ENCODE measurements around the gene TDRD3.

TDRD3 gene

DNA sequence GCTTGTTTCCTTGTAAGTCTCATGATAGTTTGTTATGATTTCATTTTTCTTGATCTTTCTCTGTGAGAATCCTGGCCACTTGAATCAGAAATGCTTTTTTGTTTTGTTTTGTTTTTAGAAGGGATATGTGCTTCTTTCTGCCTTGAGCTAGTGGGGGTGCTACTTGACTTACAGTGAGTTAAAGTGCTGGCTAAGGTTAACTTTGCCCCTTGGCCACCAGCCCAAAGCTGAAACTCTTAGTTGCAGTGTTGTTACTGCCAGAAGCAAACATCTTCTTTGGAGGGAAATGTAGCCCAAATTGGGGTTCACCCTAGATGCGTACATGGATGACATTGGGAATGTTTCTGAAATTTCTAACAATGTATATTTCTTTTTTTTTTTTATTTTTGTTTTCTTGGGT is 57.4 kb downstream of the TDRD3 start:
- no peak for DNase-seq (ENCODE audit: low read depth in 3 of 3)

DNA sequence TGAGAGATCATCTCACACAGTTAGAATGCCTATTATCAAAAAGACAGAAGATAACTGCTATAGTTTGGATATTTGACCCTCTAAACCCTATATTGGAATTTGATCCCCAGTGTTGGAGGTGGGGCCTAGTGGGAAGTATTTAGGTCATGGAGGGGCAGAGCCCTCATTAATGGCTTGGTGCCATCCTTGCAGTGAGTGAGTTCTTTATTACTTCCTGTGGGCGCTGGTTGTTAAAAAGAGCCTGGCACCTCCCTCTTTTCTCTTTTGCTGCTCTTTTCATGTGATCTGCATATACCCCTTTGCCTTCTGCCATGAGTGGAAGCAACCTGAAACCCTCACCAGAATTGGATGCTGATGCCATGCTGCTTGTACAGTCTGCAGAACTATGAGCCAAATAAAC is 66.8 kb downstream of the TDRD3 start:
- DNase-seq (ENCODE audit: low read depth in 3 of 3) = no peak

DNA sequence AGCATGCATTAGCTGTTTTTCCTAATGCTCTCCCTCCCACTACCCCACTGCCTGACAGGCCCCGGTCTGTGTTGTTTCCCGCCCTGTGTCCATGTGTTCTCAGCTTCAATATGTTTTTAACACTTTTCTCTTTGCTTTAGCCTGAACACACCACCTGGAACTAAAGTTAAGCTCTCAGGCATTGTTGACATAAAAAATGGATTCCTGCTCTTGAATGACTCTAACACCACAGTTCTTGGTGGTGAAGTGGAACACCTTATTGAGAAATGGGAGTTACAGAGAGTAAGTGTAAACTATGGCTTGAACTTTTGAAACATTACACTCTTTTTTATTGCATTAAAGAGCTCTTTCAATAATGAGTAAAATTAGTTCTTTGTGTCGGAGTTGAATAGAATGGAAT is 70.1 kb downstream of the TDRD3 start:
- DNase-seq (ENCODE audit: low read depth in 3 of 3) = no peak

DNA sequence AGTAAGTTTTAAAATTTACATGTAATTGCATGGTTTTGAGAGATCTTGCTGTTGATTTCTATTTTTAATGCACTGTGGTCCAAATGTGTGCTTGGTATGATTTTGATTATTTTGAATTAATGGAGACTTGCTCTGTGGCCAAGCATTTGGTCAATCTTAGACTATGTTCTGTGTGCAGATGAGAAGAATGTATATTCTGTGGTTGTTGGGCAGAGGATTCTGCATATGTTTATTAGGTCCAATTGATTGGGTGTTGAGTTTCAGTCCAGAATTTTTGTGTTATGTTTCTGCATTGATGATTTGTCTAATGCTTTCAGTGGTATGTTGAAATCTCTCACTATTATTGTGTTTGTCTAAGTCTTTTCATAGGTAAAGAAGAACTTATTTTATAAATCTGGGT is 82.3 kb downstream of the TDRD3 start:
- DNase-seq (ENCODE audit: low read depth in 3 of 3) = no peak

DNA sequence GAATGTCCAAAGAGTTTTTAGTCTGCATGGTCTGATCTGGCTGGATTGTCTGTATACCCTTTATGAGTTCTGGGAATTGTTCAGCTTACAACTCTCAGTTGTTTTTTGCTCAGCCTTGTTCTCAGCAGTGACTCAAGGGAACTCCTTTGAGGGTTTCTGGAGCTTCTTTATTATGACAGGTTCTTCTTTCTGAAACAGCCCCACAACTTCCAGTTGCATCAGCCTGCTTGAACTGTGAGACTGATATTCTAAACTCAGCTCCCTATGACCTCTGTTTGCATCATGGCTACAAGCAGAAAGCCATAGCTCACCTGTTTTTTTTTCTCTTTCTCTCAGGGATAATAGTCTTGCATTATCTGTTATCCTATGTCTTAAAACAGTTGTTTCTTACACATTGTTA is 85.0 kb downstream of the TDRD3 start:
- no peak for DNase-seq (ENCODE audit: low read depth in 3 of 3)

DNA sequence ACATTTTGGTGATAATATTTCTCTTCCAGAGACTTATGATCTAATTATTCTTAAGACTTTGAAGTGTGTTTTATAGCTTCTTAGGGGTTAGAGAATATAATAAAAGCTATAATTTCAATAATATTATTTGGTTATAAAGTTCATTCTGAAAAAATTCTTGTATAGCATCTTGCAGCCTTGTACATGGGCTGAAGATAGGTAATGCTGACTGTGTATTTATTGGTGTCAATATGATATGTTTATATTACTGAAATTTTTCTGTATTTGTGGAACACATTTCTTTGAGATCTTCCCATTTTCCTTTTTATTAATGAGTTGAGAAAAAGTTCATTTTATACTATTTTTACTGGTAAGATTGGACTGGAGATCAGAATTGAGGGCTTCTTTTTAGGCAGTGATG is 87.8 kb downstream of the TDRD3 start:
- no peak for DNase-seq (ENCODE audit: low read depth in 3 of 3)

DNA sequence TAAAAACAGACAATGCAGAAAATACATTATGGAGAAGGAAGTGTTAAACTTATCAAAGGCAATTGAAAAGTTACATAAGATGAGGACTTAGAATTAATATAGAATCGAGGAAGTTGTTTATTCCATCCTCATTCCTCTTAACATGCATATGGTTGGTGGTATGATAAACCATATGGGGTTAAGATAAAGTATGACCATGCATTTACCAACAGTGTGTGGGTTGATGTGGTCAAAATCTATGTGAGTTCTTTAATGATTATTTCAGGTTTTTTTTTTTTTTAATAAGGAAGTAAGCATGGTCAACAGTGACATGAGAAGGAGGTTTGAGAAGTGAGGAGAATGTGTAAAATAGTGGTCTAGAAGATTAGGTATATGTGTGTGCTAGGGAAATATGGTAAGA is 94.5 kb downstream of the TDRD3 start:
- DNase-seq (ENCODE audit: low read depth in 3 of 3) = no peak

DNA sequence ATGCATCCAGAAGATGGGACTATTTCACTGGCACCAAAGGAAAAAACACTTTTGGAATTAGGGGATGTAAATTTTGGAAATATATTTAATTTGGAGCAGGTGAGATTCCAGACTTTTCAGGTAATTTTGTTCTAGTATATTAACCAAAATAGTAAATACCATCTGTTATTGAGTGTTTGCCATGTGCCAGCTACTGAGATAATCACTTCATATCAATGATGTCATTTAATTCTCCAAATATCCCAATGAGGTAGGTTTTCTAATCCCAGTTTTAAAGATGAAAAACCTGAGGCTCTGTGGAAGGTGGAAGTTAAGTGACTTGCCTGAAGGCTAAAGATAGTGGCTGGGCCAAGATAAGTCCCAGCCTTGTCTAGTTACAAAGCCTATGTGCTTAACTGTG is 95.2 kb downstream of the TDRD3 start:
- DNase-seq (ENCODE audit: low read depth in 3 of 3) = no peak

DNA sequence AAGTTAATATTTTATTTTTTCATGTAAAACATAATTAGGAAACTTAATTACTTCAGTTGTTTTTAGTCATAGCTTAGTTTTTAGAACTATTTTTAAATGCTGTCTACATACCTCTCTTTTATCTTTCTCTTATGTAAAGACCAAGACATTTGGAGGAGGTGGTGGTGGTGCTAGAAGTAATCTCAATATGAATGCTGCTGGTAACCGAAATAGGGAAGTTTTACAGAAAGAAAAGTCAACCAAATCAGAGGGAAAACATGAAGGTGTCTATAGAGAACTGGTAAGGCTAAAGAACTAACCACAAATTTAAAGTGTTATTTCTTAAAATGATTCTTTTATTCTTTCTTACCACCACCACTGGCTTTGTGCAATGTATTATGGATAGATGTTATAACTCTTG is 97.3 kb downstream of the TDRD3 start:
- no peak for DNase-seq (ENCODE audit: low read depth in 3 of 3)

DNA sequence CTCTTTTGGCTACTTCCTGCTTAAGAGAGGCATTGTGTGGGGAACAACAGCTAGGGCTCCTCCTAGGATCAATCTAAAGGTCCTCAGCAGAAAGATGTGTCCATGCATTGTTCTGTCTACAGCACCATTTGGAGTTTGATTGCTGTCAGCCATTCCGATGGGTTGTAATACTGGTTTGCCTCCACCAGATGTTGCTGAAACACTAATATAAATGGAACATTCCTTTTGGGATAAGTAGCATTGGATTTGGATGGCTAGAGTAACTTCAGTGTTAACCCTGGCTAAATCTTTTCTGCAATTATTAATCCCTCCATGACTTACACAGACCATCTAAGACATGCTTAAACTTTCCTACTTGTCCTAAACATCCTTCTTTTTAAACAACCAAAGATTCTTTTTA is 104.2 kb downstream of the TDRD3 start:
- DNase-seq (ENCODE audit: low read depth in 3 of 3) = no peak

DNA sequence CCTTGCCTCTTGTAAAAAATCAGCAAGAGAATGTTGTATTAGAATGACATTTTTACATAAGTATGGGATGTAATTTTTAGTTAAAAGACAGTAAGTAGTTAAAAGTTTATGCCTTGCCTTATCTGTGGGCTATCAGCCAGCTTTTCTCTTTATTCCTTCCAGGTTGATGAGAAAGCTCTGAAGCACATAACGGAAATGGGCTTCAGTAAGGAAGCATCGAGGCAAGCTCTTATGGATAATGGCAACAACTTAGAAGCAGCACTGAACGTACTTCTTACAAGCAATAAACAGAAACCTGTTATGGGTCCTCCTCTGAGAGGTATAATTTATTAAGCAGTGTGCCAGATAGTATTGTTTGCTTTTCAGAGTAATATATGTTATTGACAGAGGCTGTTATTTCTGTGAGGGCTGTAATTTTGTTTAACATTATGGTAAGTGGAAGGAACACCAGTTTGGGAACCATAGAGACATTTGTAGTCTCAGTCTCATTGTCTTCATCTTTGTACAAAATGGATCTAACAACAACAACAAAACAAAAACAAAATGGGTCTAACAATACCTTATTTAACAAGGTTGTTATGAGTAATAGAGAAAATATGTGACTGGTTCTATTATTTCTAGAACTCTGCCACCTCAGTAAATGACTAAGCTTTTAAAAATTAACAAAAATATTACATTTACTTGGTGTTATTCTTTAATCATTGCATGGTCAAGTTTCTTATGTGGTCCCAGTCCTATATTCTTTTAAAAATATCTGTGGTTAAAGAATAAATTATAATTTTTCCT is 112.8 kb downstream of the TDRD3 start:
- no peak for DNase-seq (ENCODE audit: low read depth in 3 of 3)

DNA sequence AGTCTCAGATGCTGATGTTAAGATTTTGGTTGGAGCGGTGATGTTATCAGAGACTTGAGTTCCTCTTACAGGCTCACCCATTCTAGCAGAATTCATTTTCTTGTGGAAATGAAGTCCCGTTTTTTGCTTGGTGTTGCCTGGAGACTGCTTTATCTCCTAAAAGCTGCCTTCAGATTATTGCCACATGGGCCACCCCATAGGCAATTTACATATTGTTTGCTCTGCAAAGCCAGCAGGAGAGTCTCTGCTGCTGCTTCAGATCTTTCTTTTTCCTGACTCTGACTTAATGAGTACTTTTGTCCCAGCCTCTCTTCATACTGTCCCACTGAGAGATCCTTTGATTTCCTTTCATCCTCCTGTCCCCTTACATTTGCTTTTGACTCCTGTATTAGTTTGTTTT is 114.6 kb downstream of the TDRD3 start:
- DNase-seq (ENCODE audit: low read depth in 3 of 3) = no peak

DNA sequence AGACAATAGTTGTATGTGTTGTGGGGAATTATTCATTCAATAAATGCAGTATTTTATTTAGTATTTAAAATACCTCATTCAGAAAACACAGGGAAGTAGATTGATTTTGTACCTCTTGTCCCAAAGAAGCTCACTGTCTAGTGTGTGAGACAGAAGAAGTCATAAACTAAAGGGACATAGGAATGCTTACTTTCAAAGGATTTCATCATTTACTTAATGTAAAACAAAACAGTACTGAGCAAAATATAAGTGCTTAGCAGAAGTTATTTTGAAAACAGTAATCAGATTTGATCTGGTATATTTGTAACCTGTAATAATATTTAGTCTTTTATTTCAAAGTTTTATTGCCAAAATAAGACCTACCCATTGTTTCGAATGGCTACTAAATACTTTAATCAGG is 117.9 kb downstream of the TDRD3 start:
- DNase-seq (ENCODE audit: low read depth in 3 of 3) = no peak

DNA sequence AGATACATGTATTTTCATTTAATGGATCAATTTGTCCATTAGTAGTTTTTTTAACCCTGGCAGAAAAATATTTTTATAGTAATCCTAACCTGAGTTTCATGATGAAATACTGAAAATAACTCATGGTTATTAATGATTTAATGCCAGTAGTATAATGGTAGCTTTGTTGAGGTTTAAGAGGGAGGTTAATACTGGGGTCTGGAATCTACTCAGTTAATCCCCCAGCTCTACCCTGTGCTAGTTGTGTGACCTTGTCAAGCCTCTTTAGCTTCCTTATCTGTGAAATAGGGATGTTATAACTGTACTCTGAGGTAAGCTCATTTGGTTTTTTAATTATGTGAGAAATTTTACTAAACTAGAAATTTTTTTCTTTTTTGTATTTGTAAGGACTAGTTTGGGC is 122.5 kb downstream of the TDRD3 start:
- no peak for DNase-seq (ENCODE audit: low read depth in 3 of 3)

DNA sequence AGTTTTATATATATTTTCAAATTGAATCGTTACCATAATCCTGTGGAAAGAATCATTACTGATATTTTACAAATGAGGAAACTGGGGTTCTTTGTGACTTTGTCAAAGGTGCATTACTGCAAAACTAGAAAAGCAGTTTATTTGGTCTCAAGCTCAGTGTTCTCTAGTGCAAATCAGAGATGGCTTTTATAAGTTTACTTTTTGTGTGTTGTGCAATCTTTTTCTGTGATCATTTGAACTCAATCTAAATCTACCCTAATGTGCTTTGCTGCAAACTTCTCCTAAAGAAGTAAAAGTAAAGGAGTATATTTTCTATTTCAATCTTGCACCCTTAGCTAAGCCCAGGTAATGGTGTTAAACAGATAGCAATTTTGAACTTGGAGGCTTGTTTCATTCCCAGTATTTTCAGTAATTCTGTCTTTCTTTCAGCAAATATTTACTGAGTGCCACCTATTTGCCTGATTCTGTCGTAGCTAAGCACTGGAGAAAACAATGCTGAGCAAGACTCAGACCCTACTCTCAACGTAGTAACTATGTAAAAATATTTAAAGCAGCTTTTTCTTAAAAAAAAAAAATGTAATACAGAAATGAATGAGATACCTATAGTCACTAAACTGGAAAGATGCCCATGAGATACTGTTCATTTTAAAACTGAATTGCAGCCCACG is 124.0 kb downstream of the TDRD3 start:
- no peak for DNase-seq (ENCODE audit: low read depth in 3 of 3)

DNA sequence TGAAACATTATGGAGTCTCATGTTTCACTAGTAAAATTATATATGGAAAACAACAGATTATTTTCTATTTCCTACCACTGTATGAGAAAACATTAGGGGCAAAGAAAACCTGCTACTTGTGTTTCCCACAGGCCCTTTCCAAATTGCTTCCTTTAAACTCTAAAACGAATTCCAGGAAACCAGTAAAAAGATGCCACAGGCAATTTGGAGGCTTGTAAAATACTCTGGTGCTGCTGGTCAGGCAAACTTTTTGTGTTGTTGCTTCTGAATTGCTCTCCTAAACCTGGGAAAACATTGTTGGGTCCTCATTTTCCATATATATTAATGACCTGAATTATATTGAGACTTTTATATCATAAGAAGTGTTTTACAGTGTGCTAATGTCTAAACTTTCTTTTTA is 141.5 kb downstream of the TDRD3 start:
- no peak for DNase-seq (ENCODE audit: low read depth in 3 of 3)

DNA sequence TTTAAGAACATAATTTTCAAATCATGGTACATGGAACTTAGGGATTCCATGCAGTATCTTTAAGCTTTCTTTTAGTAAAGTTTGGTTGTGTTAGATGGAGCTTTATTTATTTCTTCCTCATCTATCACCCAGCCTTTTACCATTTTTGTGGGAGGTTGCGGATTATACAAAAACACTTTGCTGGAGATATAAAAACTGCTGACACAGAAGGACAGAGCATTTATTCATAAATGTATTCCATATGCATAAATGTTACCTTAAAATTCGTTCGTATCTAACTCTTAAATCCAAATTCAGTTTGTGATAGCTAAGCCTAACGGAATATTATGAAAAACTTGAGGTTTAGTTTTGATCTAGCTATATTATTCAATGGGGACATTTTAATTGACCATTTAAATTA is 143.3 kb downstream of the TDRD3 start:
- no peak for DNase-seq (ENCODE audit: low read depth in 3 of 3)

DNA sequence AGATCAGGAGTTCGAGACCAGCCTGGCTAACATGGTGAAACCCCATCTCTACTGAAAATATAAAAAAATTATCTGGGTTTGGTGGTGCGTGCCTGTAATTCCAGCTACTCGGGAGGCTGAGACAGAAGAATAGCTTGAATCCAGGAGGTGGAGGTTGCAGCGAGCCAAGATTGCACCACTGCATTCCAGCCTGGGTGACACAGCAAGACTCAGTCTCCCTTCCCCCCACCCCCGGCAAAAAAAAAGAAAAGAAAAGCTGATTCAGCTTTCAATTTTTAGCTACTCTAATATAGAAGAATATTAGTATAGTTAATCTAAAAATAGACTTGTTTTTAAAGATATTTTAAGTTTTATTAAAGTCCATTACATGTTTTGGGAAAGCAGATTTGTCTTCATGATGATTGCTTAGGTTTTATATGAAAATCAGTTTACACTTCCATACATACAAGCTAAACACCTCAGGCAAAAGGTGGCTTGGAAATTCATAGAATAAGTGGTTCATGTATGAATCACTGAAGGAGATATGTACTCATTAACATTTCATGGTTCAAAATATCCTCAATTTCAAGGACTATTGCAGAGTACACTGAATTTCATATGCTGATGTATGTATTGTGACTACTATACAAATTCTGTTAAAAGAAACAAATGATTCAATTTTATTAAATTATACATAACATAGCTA is 165.2 kb downstream of the TDRD3 start:
- no peak for DNase-seq (ENCODE audit: low read depth in 3 of 3)

DNA sequence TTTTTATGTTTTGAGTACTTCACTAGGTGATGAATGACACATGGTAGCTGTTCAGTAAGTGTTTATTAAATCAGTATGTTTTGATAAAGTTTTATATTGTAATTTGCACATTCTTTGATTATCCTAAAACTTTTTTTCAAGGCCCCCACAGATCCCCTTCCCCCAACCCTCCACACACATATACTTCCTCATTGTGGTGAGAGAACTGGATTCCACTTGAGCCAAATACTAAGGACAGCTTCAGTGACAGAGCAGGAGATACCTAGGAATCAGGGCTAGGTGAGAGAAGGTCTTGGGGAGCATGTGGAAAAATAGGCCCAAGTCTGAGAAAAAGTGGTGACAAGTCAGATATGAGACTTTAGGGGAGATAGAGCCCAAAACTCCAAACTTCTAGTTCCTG is 174.6 kb downstream of the TDRD3 start:
- DNase-seq (ENCODE audit: low read depth in 3 of 3) = no peak

DNA sequence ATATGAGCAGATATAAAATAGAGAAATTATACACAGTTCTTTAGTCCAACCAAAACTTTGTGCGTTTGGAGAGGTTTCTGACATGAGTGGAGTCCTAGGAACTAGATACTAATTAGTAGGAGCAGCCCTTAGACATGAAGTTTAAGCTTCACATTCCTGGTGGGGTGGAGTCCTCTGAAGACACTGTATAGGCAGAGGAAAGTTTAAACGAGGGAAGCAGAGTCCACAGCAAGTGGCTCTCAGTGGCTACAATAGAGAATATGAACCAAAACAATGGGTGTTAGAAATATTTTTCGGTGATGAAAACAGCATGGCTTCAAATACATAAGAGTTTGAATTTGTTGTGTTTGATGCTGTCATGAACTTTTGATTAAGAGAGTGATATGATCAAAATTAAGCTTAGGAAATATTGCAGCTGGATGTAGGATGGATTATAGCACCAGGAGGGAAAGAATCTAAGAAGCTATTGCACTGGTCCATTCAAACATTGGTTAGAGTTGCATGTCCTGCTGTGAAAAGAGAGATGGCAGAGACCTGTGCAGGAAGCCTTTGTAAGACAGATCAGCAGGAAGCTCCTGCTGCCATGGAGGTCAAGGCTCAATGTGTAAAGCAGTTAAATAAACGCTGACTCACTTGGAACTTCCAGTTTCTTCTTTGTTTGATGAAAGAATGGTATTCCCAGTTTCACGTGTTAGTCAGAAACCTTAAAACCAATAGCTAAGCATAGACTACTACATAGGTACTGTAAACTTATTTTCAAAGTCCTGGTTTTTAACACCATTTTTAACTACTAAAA is 175.2 kb downstream of the TDRD3 start:
- no peak for DNase-seq (ENCODE audit: low read depth in 3 of 3)

DNA sequence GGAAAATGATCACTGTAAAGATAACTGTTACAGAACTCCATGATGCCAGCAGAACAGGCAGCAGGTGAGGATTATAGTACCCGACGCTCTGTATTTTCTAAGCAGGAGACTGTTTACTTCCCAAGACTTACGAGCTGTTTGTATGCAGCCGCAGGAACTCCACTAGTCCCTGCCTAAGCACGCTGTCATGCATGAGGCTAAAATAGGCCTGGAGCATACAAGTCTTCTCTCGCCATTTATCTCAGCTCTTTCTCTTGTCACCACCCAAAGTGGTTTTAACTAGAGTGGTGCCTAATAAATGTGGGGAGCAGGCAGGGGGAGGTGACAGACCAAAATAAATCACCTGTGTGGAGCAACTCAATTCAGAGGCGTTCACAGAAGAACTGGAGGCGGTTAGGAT is 175.8 kb downstream of the TDRD3 start:
- DNase-seq (ENCODE audit: low read depth in 3 of 3) = no peak

DNA sequence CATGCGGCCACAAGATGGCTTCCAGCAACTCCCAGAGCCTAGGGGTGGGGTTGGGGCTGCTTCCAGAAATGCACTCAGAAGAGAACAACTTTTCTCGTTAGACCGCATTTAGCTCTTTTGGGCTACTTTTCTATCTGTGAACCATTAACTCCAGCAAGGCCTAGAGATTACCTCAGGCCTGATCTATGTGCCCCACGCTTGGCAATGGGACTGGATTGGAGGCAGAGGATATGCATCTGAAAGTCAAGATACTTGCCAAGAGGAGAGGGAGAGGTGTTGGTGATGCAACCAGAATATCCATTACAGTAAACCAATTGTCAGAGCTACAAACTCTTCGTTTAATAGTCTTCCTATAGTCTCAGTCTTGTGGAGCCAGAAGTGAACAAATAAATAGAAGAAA is 177.7 kb downstream of the TDRD3 start:
- no peak for DNase-seq (ENCODE audit: low read depth in 3 of 3)

Data from stimulated activated CD4-positive, alpha-beta T cell treated with anti-CD3 and anti-CD28 coated beads, TNF-alpha, amount 100 ng/mL, for 24 hours (primary cell).